DND-41 (cell line): Measurements from ENCODE around the gene HMCN2.
"Not testable (repeated sequence)": the region's sequence is repeated elsewhere in the genome, so short reads cannot be mapped to it uniquely, and the experiment has no call there.

Experiments used
- ATAC-seq: fragments of 200-7000 bp; cut with Tn5 transposase; 3 replicates; pipeline ENCODE4 v1.9.1; 2021; ENCODE audit warnings: low read depth; ENCODE audit not compliant: insufficient read depth
- DNase-seq: peaks from one replicate; pipeline ENCODE4 v3.0.0-alpha.2; 2020
- H2AFZ ChIP-seq: 2 replicates; pipeline ENCODE4 v1.6.0; 2012; ENCODE audit warnings: low read depth, low read length
- H3K27ac ChIP-seq: 2 replicates; pipeline ENCODE4 v1.5.1; 2012; ENCODE audit warnings: low read length, inconsistent platforms
- H3K27me3 ChIP-seq: fragments of 200-600 bp; sonication (generic); 2 replicates; pipeline ENCODE4 v1.6.0; 2012; ENCODE audit warnings: low read length, mild to moderate bottlenecking, inconsistent platforms; ENCODE audit not compliant: insufficient read depth, poor library complexity
- H3K36me3 ChIP-seq: 2 replicates; pipeline ENCODE4 v1.5.1; 2012; ENCODE audit warnings: low read length, inconsistent platforms; ENCODE audit not compliant: insufficient read depth
- H3K4me1 ChIP-seq: 2 replicates; pipeline ENCODE4 v1.5.1; 2012; ENCODE audit warnings: mild to moderate bottlenecking, low read length; ENCODE audit not compliant: insufficient read depth
- H3K4me2 ChIP-seq: 2 replicates; pipeline ENCODE4 v1.6.0; 2012; ENCODE audit warnings: mild to moderate bottlenecking, moderate library complexity, low read length, inconsistent platforms; ENCODE audit not compliant: insufficient read depth
- H3K4me3 ChIP-seq, 2 experiments: fragments of 200-600 bp in 1 of 2; shearing (Covaris generic) in 1 of 2; 2 replicates each; pipeline ENCODE4 v1.5.1; 2012 to 2016; ENCODE audit warnings: inconsistent platforms in 2 of 2, low read length in 2 of 2, mild to moderate bottlenecking in 2 of 2, low read depth in 1 of 2, moderate library complexity in 1 of 2
- H3K79me2 ChIP-seq: 2 replicates; pipeline ENCODE4 v1.6.0; 2012; ENCODE audit warnings: low read length, inconsistent platforms; ENCODE audit not compliant: insufficient read depth
- H3K9ac ChIP-seq: 2 replicates; pipeline ENCODE4 v1.6.0; 2012; ENCODE audit warnings: low read depth, mild to moderate bottlenecking, inconsistent platforms, low read length, moderate library complexity
- H3K9me3 ChIP-seq: 2 replicates; pipeline ENCODE4 v1.5.1; 2012; ENCODE audit warnings: low read length, moderate library complexity, mild to moderate bottlenecking, inconsistent platforms; ENCODE audit not compliant: insufficient read depth, severe bottlenecking
- H4K20me1 ChIP-seq: 2 replicates; pipeline ENCODE4 v1.6.0; 2012; ENCODE audit warnings: low read length; ENCODE audit not compliant: insufficient read depth
- CTCF ChIP-seq: IDR thresholded peaks from 2 replicates; pipeline ENCODE4 v1.5.1; 2012; ENCODE audit warnings: borderline replicate concordance, low read length, moderate library complexity, mild to moderate bottlenecking; ENCODE audit not compliant: poor library complexity, severe bottlenecking; ENCODE audit errors: extremely low read depth
- EZH2 ChIP-seq: IDR thresholded peaks from 3 replicates; pipeline ENCODE4 v1.6.1; 2012; ENCODE audit warnings: borderline replicate concordance, low read depth, mild to moderate bottlenecking, moderate library complexity, low read length, inconsistent platforms; ENCODE audit not compliant: severe bottlenecking

The HMCN2 gene

GRCh38 chr9:130433168-130433946 is 167.8 kb downstream of the HMCN2 start:
- Histone ChIP-seq H2AFZ (no peak overlapping the region), H4K20me1 (no peaks in the 10 kb centered on the region), H3K27ac (no peak overlapping the region), H3K9ac (no peak overlapping the region), H3K79me2 (no peaks in the 10 kb centered on the region), H3K27me3 (no peaks in the 10 kb centered on the region), H3K4me1 (no peaks in the 10 kb centered on the region), H3K4me3 (no peak overlapping the region), H3K36me3 (no peaks in the 10 kb centered on the region), H3K4me2 (no peak overlapping the region), H3K9me3 (no peaks in the 10 kb centered on the region)
- DNase-seq (no peak), ATAC-seq (no peak)
- TF ChIP-seq CTCF, result no peak
- TF ChIP-seq EZH2, result no peak

- ATAC-seq (no peak), DNase-seq (no peak)
- no peaks in the 10 kb centered on the region for H3K9me3 ChIP-seq
- H3K27ac ChIP-seq, result no peak overlapping the region
- no peaks in the 10 kb centered on the region for H3K79me2 ChIP-seq
- H3K27me3 ChIP-seq, result no peaks in the 10 kb centered on the region
- H3K36me3 ChIP-seq, result no peaks in the 10 kb centered on the region
- no peak for TF ChIP-seq CTCF
- no peak for TF ChIP-seq EZH2
- H3K4me2 ChIP-seq, result no peak overlapping the region
- H2AFZ ChIP-seq, result no peak overlapping the region
- H3K4me3 ChIP-seq, result no peak overlapping the region
- no peaks in the 10 kb centered on the region for H4K20me1 ChIP-seq
- H3K9ac ChIP-seq, result no peak overlapping the region
- H3K4me1 ChIP-seq, result no peaks in the 10 kb centered on the region
Measured at GRCh38 chr9:130433947-130434262, 168.3 kb downstream of the HMCN2 start.

DNA sequence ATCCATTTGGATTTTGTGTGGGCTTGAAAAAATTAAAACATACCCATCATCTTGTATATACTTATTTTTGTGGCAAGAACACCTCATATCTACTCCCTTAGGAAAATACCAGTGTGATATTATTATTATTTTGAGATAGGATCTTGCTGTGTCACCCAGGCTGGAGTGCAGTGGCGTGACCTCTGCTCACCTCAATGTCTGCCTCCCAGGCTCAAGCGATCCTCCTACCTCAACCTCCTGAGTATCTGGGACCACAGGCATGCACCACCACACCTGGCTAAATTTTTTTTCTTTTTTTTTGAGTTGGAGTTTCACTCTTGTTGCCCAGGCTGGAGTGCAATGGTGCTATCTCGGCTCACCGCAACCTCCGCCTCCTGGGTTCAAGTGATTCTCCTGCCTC is 169.1 kb downstream of the HMCN2 start:
- H3K9ac ChIP-seq, H3K36me3 ChIP-seq, H3K4me1 ChIP-seq, ATAC-seq, H4K20me1 ChIP-seq, H3K27ac ChIP-seq, DNase-seq, H2AFZ ChIP-seq, H3K4me3 ChIP-seq, H3K27me3 ChIP-seq, H3K79me2 ChIP-seq, H3K4me2 ChIP-seq, H3K9me3 ChIP-seq: not testable (repeated sequence)

GRCh38 chr9:130437011-130437789 is 171.6 kb downstream of the HMCN2 start:
- no peak for DNase-seq
- Histone ChIP-seq H3K4me3 (no peak overlapping the region), H3K4me1 (no peaks in the 10 kb centered on the region), H3K9me3 (peaks cover 7% of the 10 kb centered on the region), H2AFZ (no peak overlapping the region), H3K9ac (no peak overlapping the region), H3K4me2 (no peak overlapping the region), H3K27me3 (no peaks in the 10 kb centered on the region), H4K20me1 (no peaks in the 10 kb centered on the region), H3K27ac (no peak overlapping the region), H3K36me3 (no peaks in the 10 kb centered on the region), H3K79me2 (no peaks in the 10 kb centered on the region)
- TF ChIP-seq EZH2 (no peak), CTCF (no peak)
- no peak for ATAC-seq
